Measurements from ENCODE around the gene ADGRL2. TPM values are rescaled to one million over a fixed set of nuclear protein-coding genes. Genes with fewer than 3 reads are reported as not detected.

Gene ADGRL2
- total and polyA plus RNA-seq, 5 donors from 2014 or later, result not detected

- H3K27me3 Mint-ChIP-seq, result no peaks in the 10 kb centered on the region
- DNase-seq (no peak), ATAC-seq (ENCODE audit: low read depth in 2 of 2) (no peak)
- no peak overlapping the region for H3K4me3 Mint-ChIP-seq
- Histone ChIP-seq H3K36me3 (ENCODE audit: control insufficient read depth, insufficient read depth, low read length) (no peaks in the 10 kb centered on the region), H3K27me3 (ENCODE audit: control insufficient read depth, insufficient read depth, low read length) (no peaks in the 10 kb centered on the region), H3K4me3 (ENCODE audit: low read depth, low read length) (no peak overlapping the region), H3K4me1 (ENCODE audit: control insufficient read depth, insufficient read depth, low read length, poor library complexity, severe bottlenecking) (no peaks in the 10 kb centered on the region), H3K9me3 (ENCODE audit: control insufficient read depth in 2 of 2, low read length in 2 of 2) (no peaks in the 10 kb centered on the region), H3K27ac (ENCODE audit: insufficient read depth, low read length, poor library complexity, severe bottlenecking) (no peak overlapping the region)
- H3K9me3 Mint-ChIP-seq, result peaks cover 0 to 8% (median 3%) of the 10 kb centered on the region in 7 donors
- H3K4me1 Mint-ChIP-seq, result no peaks in the 10 kb centered on the region
- H3K36me3 Mint-ChIP-seq, result no peaks in the 10 kb centered on the region
- H3K27ac Mint-ChIP-seq, result no peak overlapping the region
Measured at GRCh38 chr1:81976539-81976938, 175.8 kb downstream of the ADGRL2 start.

GRCh38 chr1:81978945-81979344 is 178.2 kb downstream of the ADGRL2 start:
- no peak overlapping the region for H3K4me3 ChIP-seq (ENCODE audit: low read depth, low read length)
- Mint-ChIP-seq H3K27ac (no peak overlapping the region), H3K9me3 (peaks cover 0 to 11% (median 3%) of the 10 kb centered on the region in 7 donors), H3K4me3 (peak overlapping the region in 1 of 4 donors; percentile 81), H3K27me3 (no peaks in the 10 kb centered on the region), H3K4me1 (no peaks in the 10 kb centered on the region), H3K36me3 (no peaks in the 10 kb centered on the region)
- no peaks in the 10 kb centered on the region for H3K4me1 ChIP-seq (ENCODE audit: control insufficient read depth, insufficient read depth, low read length, poor library complexity, severe bottlenecking)
- no peaks in the 10 kb centered on the region for H3K36me3 ChIP-seq (ENCODE audit: control insufficient read depth, insufficient read depth, low read length)
- H3K9me3 ChIP-seq (ENCODE audit: control insufficient read depth in 2 of 2, low read length in 2 of 2), result no peaks in the 10 kb centered on the region
- ATAC-seq (ENCODE audit: low read depth in 2 of 2) (no peak), DNase-seq (no peak)
- no peaks in the 10 kb centered on the region for H3K27me3 ChIP-seq (ENCODE audit: control insufficient read depth, insufficient read depth, low read length)
- H3K27ac ChIP-seq (ENCODE audit: insufficient read depth, low read length, poor library complexity, severe bottlenecking), result no peak overlapping the region

GRCh38 chr1:81982523-81982922 is 181.8 kb downstream of the ADGRL2 start:
- H3K9me3 Mint-ChIP-seq, result peaks cover 0 to 11% (median 4%) of the 10 kb centered on the region in 7 donors
- H3K36me3 Mint-ChIP-seq, result no peaks in the 10 kb centered on the region
- H3K27ac Mint-ChIP-seq, result no peak overlapping the region
- no peak overlapping the region for H3K4me3 Mint-ChIP-seq
- H3K36me3 ChIP-seq (ENCODE audit: control insufficient read depth, insufficient read depth, low read length), result no peaks in the 10 kb centered on the region
- no peaks in the 10 kb centered on the region for H3K27me3 Mint-ChIP-seq
- H3K27me3 ChIP-seq (ENCODE audit: control insufficient read depth, insufficient read depth, low read length), result no peaks in the 10 kb centered on the region
- H3K4me1 ChIP-seq (ENCODE audit: control insufficient read depth, insufficient read depth, low read length, poor library complexity, severe bottlenecking), result no peaks in the 10 kb centered on the region
- no peak for ATAC-seq (ENCODE audit: low read depth in 2 of 2)
- no peak overlapping the region for H3K27ac ChIP-seq (ENCODE audit: insufficient read depth, low read length, poor library complexity, severe bottlenecking)
- no peaks in the 10 kb centered on the region for H3K9me3 ChIP-seq (ENCODE audit: control insufficient read depth in 2 of 2, low read length in 2 of 2)
- no peak overlapping the region for H3K4me3 ChIP-seq (ENCODE audit: low read depth, low read length)
- no peak for DNase-seq
- no peaks in the 10 kb centered on the region for H3K4me1 Mint-ChIP-seq

- Mint-ChIP-seq H3K4me1 (no peaks in the 10 kb centered on the region), H3K36me3 (no peaks in the 10 kb centered on the region)
- no peak for ATAC-seq (ENCODE audit: low read depth in 2 of 2)
Measured at GRCh38 chr1:81989524-81989923, 188.8 kb downstream of the ADGRL2 start.

GRCh38 chr1:81990241-81990640 is 189.5 kb downstream of the ADGRL2 start:
- Mint-ChIP-seq H3K4me3 (no peak overlapping the region), H3K36me3 (no peaks in the 10 kb centered on the region), H3K27ac (no peak overlapping the region), H3K27me3 (no peaks in the 10 kb centered on the region), H3K9me3 (peaks cover 0 to 5% (median 1%) of the 10 kb centered on the region in 7 donors), H3K4me1 (no peaks in the 10 kb centered on the region)
- H3K36me3 ChIP-seq (ENCODE audit: control insufficient read depth, insufficient read depth, low read length), result no peaks in the 10 kb centered on the region
- H3K4me1 ChIP-seq (ENCODE audit: control insufficient read depth, insufficient read depth, low read length, poor library complexity, severe bottlenecking), result no peaks in the 10 kb centered on the region
- no peak overlapping the region for H3K4me3 ChIP-seq (ENCODE audit: low read depth, low read length)
- DNase-seq, result no peak
- H3K27ac ChIP-seq (ENCODE audit: insufficient read depth, low read length, poor library complexity, severe bottlenecking), result no peak overlapping the region
- H3K9me3 ChIP-seq (ENCODE audit: control insufficient read depth in 2 of 2, low read length in 2 of 2), result no peaks in the 10 kb centered on the region
- H3K27me3 ChIP-seq (ENCODE audit: control insufficient read depth, insufficient read depth, low read length), result no peaks in the 10 kb centered on the region
- ATAC-seq (ENCODE audit: low read depth in 2 of 2), result no peak

More at GRCh38 chr1:81989524-81989923, 188.8 kb downstream of the ADGRL2 start:
- Mint-ChIP-seq H3K4me3 (no peak overlapping the region), H3K9me3 (peaks cover 0 to 5% (median 1%) of the 10 kb centered on the region in 7 donors), H3K27me3 (no peaks in the 10 kb centered on the region), H3K27ac (no peak overlapping the region)
- Histone ChIP-seq H3K27ac (ENCODE audit: insufficient read depth, low read length, poor library complexity, severe bottlenecking) (no peak overlapping the region), H3K4me3 (ENCODE audit: low read depth, low read length) (no peak overlapping the region), H3K9me3 (ENCODE audit: control insufficient read depth in 2 of 2, low read length in 2 of 2) (no peaks in the 10 kb centered on the region), H3K4me1 (ENCODE audit: control insufficient read depth, insufficient read depth, low read length, poor library complexity, severe bottlenecking) (no peaks in the 10 kb centered on the region), H3K36me3 (ENCODE audit: control insufficient read depth, insufficient read depth, low read length) (no peaks in the 10 kb centered on the region), H3K27me3 (ENCODE audit: control insufficient read depth, insufficient read depth, low read length) (no peaks in the 10 kb centered on the region)
- DNase-seq, result no peak

GRCh38 chr1:81998165-81998564 is 197.4 kb downstream of the ADGRL2 start:
- ATAC-seq (ENCODE audit: low read depth in 2 of 2) (no peak), DNase-seq (no peak)
- H3K27ac Mint-ChIP-seq, result no peak overlapping the region
- H3K27ac ChIP-seq (ENCODE audit: insufficient read depth, low read length, poor library complexity, severe bottlenecking), result no peak overlapping the region
- no peaks in the 10 kb centered on the region for H3K9me3 ChIP-seq (ENCODE audit: control insufficient read depth in 2 of 2, low read length in 2 of 2)
- H3K4me3 ChIP-seq (ENCODE audit: low read depth, low read length), result no peak overlapping the region
- no peaks in the 10 kb centered on the region for H3K27me3 ChIP-seq (ENCODE audit: control insufficient read depth, insufficient read depth, low read length)
- no peaks in the 10 kb centered on the region for H3K27me3 Mint-ChIP-seq
- no peaks in the 10 kb centered on the region for H3K4me1 ChIP-seq (ENCODE audit: control insufficient read depth, insufficient read depth, low read length, poor library complexity, severe bottlenecking)
- no peak overlapping the region for H3K4me3 Mint-ChIP-seq
- no peaks in the 10 kb centered on the region for H3K4me1 Mint-ChIP-seq
- no peaks in the 10 kb centered on the region for H3K36me3 ChIP-seq (ENCODE audit: control insufficient read depth, insufficient read depth, low read length)
- H3K36me3 Mint-ChIP-seq, result no peaks in the 10 kb centered on the region
- H3K9me3 Mint-ChIP-seq, result peaks cover 0 to 3% (median 0%) of the 10 kb centered on the region in 7 donors

GRCh38 chr1:81999364-81999763 is 198.6 kb downstream of the ADGRL2 start:
- Histone ChIP-seq H3K36me3 (ENCODE audit: control insufficient read depth, insufficient read depth, low read length) (no peaks in the 10 kb centered on the region), H3K27ac (ENCODE audit: insufficient read depth, low read length, poor library complexity, severe bottlenecking) (no peak overlapping the region), H3K9me3 (ENCODE audit: control insufficient read depth in 2 of 2, low read length in 2 of 2) (no peaks in the 10 kb centered on the region), H3K4me1 (ENCODE audit: control insufficient read depth, insufficient read depth, low read length, poor library complexity, severe bottlenecking) (no peaks in the 10 kb centered on the region), H3K4me3 (ENCODE audit: low read depth, low read length) (no peak overlapping the region), H3K27me3 (ENCODE audit: control insufficient read depth, insufficient read depth, low read length) (no peaks in the 10 kb centered on the region)
- no peak for ATAC-seq (ENCODE audit: low read depth in 2 of 2)
- peaks cover 0 to 6% (median 2%) of the 10 kb centered on the region in 7 donors for H3K9me3 Mint-ChIP-seq
- H3K27ac Mint-ChIP-seq, result no peak overlapping the region
- H3K27me3 Mint-ChIP-seq, result no peaks in the 10 kb centered on the region
- H3K4me3 Mint-ChIP-seq, result peak overlapping the region in 1 of 4 donors; percentile 21
- H3K36me3 Mint-ChIP-seq, result no peaks in the 10 kb centered on the region
- H3K4me1 Mint-ChIP-seq, result no peaks in the 10 kb centered on the region
- DNase-seq, result no peak

GRCh38 chr1:82000221-82000620 is 199.5 kb downstream of the ADGRL2 start:
- Mint-ChIP-seq H3K4me1 (no peaks in the 10 kb centered on the region), H3K36me3 (no peaks in the 10 kb centered on the region), H3K27ac (no peak overlapping the region), H3K4me3 (no peak overlapping the region), H3K9me3 (peaks cover 0 to 6% (median 2%) of the 10 kb centered on the region in 7 donors), H3K27me3 (no peaks in the 10 kb centered on the region)
- Histone ChIP-seq H3K27ac (ENCODE audit: insufficient read depth, low read length, poor library complexity, severe bottlenecking) (no peak overlapping the region), H3K4me1 (ENCODE audit: control insufficient read depth, insufficient read depth, low read length, poor library complexity, severe bottlenecking) (no peaks in the 10 kb centered on the region), H3K4me3 (ENCODE audit: low read depth, low read length) (no peak overlapping the region), H3K36me3 (ENCODE audit: control insufficient read depth, insufficient read depth, low read length) (no peaks in the 10 kb centered on the region), H3K27me3 (ENCODE audit: control insufficient read depth, insufficient read depth, low read length) (no peaks in the 10 kb centered on the region), H3K9me3 (ENCODE audit: control insufficient read depth in 2 of 2, low read length in 2 of 2) (no peaks in the 10 kb centered on the region)
- DNase-seq (no peak), ATAC-seq (ENCODE audit: low read depth in 2 of 2) (no peak)
